Adrenal gland (tissue), 5 donors: ENCODE results near the gene GRIN2D.

Experiments used
- CTCF ChIP-seq, 6 experiments: fragments of 450-650 bp in 4 of 6; fragments of 200-600 bp in 2 of 6; sonication (generic) in 1 of 6; IDR thresholded peaks; 1 replicate in 5 of 6; 2 replicates in 1 of 6; pipeline versions ENCODE4 v1.5.1 to v1.8.0; 2016 to 2021; ENCODE audit warnings: antibody characterized with exemption in 6 of 6, mild to moderate bottlenecking in 2 of 6, moderate library complexity in 1 of 6
- POLR2A ChIP-seq, 2 donors: fragments of 450-650 bp; IDR thresholded peaks; one replicate each; pipeline ENCODE4 v1.6.1; 2017; ENCODE audit warnings: antibody characterized with exemption in 2 of 2, mild to moderate bottlenecking in 2 of 2, moderate library complexity in 1 of 2
- donor health status: DM: no; HTN: no; CAD: no.

- no peak for TF ChIP-seq CTCF (IDR thresholded peaks at IDR 0.05)
- TF ChIP-seq POLR2A (IDR thresholded peaks at IDR 0.05): no peak
These were observed 39.0 kb upstream of the GRIN2D start for GRCh38 chr19:48354332-48354992.
